Left cardiac atrium (tissue), 4 donors: Measurements from ENCODE around the gene MRPL32. TPM values are rescaled to one million over a fixed set of nuclear protein-coding genes. Genes with fewer than 3 reads are reported as not detected.

Experiments
- ATAC-seq, 2 donors: fragments of 200-7000 bp; cut with Tn5 transposase; one replicate each; pipeline ENCODE4 v1.9.1; 2020; ENCODE audit warnings: mild to moderate bottlenecking in 2 of 2, moderate library complexity in 2 of 2
- DNase-seq: peaks from one replicate; pipeline ENCODE4 v3.0.0-alpha.2; 2020
- intact Hi-C, 2 donors: fragments of 100-400 bp; cut with DNase I; formaldehyde crosslinking; loops; one replicate each; pipeline versions ENCODE4 v1.14.1 to v1.15.1; 2022 to 2023
- total RNA-seq, 2 donors: library from RNA; stranded (reverse); fragmentation: NEBNext Ultra II Directional; extraction: Animal tissue kit (Norgen Biotek cat#: 25700); gene quantifications; one replicate each; pipeline ENCODE4 v1.2.1, GENCODE V29; 2021
- donor health status: DM: no; HTN: yes; CAD: no.
- donor health status: DM: no; HTN: yes; CAD: no; lungs with severe emphysema.
- donor health status: DM: yes; HTN: yes; CAD: no.
- donor health status: Dilated cardiomyopathy.

Gene MRPL32
- total RNA-seq, 2 donors from 2014 or later: 45.2 to 50.2 TPM

DNA sequence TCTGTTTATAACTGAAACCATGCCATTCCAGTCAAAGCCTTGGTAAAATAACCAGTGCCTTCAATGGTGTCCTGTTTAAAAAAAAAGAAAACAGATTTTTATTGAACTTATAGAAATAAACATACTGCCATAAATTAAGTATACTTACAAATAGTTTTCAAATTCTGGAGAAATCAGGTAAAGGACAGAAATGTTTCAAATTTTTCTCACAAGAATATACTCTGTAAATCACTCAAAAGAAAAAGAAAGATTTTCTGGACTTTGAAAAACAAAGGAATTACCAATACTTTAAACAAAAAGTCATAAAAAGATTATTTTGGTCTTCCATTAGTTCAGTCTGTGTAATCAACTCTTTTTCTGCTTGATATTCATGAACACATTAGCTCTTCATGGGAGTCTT lies 23.9 kb downstream of the MRPL32 start:
- intact Hi-C loops: no loop called here
- no peak for ATAC-seq
- DNase-seq: no peak

DNA sequence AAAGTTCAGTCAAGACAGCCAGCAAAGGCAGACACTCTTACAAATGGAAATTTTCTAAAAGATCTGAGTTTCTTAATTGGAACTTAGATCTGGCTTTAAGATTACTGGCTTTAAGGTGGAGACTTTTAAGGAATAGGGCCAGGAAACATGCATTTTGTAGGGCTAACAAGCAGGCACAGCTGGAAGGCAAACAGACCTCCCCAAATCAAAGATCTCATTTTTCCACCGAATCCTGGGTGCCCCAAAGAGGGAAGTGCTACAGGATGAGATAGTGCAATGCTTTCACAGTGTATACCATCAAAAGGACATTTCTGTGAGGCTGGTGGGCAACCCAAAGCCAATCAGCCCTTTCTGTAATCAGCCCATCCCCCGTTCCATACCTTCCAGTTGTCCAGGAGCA lies 27.4 kb downstream of the MRPL32 start:
- DNase-seq (no peak), ATAC-seq (no peak)
- intact Hi-C loops: no loop called here

DNA sequence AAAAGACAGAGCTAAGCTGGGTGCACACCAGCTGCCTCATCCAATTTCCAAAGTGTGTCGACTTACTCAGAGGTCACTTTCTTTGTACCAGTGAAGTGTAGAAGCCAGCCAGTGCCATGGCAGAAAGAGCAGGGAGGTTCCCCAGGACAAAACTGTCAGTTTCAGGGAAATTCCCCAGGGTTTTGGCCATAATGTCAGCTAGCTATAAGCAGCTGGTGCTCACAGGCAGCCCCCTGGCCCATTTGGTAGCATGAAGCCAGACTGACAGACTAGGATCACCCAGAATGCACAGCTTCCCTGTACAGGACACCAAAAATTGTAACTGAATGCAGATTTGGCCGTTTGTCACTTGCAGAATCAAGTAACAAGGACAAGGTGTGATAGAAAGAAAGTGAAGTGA lies 28.6 kb downstream of the MRPL32 start:
- ATAC-seq (no peak), DNase-seq (no peak)
- intact Hi-C loops: no loop called here

DNA sequence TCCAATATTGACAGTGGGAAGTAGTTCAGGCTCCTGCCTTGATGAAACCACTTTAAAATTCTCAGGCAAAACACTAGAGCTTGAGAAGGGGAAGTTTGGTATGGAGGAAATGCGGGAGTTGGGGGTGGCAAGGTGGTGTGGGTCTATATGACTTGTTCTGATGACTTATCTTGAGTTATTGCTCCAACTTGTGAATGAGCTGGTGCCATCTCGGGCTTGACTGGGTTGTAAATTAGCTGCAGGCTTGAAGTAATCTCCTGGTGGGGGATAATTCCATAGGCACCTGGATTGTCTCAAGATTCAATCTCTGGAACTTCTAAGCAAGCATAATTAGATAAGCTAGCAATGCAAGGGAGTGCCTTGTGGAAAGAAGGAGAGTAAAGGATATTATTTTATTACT lies 29.0 kb downstream of the MRPL32 start:
- ATAC-seq: no peak
- DNase-seq: no peak
- intact Hi-C loops: no loop called here

DNA sequence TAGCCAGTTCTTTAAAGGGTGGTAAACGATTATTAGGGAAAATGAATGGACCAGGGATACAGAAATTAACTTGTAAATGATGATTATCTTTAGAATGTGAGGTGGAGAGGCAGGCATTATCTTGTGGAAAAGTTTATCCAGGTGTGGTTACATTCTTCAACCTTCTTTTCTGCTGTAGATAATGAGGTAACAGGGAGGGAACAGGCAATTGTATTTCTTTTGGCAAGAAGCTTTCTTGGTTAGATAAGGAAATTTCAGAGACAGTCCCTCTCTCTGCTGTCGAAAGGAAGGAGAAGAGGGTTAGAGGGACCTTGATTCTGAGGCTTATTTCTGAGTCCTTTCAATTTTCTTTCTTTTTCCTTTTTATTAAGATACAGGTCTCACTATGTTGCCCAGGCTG lies 32.1 kb downstream of the MRPL32 start:
- ATAC-seq (no peak), DNase-seq (no peak)
- intact Hi-C loops: no loop called here

DNA sequence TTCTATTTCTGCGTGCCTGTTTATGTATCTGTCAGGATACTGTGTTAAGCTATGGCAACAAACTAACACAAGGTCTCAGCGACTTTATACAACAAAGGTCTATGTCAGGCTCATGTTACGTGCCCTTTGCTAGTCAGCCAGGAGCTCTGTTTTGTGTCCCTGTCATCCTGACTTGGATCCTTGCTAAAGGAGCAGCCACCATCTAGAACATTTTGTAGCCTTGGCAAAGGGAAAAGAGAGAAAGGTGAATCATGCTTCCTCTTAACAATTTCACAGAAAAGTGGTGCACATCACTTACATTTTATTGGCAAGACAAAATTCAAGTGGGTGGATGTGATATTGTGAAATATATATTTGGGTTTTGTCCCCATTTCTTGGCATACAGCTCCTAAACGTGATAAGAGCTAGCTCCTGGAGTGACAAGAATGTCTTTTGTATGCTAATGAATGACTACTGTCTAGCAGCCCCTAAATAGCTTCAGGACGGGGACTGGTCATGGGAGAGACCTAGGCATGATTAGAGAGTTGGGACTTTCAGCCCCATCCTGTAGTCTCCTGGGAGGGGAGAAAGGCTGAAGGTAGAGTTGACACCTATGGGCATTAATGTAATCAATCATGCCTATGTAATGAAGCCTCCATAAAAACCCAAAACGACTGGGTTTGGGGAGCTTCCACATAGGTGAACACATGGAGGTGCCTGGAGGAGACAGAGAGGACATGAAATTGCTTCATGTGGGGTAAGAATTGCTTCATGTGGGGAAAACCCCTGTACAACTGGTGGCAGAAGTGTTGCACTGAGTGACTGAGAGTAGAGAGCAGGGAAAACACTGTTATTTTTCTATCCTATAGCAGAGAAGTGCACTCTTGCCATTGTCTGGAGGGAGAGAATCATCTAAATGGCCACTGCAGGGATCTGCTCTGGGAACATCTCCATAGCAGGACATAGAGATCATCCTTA lies 33.0 kb downstream of the MRPL32 start:
- ATAC-seq: peak in 1 of 2 donors; percentile 56
- intact Hi-C loops: no loop called here
- DNase-seq: no peak

DNA sequence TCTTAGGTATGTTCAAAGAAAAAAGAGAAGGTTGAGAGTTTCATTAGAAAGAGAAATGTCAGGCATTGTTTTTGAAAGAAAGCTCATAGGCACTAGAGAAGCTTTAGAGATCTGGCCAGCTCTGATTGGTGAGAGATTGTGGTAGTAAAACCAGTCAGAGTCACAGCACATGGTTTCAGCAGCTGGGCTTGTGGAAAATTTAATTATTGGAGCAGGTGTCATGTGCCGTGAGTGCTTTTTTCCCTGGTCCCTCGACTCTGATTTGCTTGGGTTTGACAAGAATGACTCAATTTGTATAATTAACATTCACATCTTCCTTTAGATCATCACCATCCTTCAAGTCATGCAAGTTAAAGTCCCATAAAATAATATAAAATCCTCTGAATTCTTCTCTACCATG lies 35.2 kb downstream of the MRPL32 start:
- DNase-seq (no peak), ATAC-seq (no peak)
- intact Hi-C loops: no loop called here

DNA sequence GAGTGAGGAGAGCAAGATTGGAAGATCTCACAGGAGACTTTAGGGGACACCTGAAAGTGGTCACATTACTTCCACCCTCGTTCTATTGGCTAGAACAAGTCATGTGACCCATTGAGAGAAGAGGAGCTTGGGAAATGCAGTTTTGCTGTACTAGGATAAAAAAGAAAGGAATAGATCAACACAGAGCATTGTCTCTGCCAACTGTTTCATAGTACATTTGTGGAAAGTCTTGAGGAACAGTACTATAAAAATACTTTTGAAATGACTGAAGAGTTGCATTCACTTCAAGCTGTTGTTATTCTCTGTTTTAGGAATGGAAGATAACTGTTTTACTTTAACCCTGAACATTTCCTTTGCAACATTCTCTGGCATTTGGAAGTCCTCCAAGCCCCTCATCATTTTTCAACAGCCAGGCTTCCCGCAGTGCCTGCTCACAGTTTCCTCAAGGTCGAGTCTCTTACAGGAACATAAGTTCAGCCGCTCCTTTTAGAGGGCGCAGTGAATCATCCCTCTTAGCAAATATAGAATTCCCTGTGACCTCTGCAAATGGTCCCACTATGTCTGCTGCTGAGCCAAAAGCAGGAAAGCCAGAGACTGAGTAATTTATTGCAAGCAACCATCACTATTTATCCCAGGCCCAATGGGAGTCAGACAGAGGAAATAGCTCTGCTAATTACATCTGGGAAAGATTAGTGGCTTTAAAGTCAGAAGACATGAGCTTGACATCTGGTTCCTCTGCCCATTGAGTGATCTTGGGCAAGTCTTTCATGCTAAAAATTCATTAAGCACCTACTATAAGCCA lies 40.7 kb downstream of the MRPL32 start:
- peak; percentile 62 for DNase-seq
- ATAC-seq: peak; percentile 85 to 97
- intact Hi-C loops: no loop called here

DNA sequence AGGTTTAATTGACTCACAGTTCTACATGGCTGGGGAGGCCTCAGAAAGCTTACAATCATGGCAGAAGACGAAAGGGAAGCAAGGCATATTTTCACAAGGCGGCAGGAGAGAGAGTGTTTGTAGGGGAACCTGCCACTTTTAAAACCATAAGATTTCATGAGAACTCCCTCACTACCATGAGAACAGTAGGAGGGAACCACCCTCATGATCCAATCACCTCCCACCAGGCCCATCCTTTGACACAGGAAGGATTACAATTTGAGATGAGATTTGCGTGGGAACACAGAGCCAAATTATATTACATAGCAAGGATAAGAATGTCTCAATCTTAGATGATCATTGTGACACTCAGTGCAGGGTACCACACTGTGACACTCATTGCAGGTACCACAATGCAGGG lies 44.2 kb downstream of the MRPL32 start:
- no peak for DNase-seq
- no peak for ATAC-seq
- intact Hi-C loops: no loop called here

DNA sequence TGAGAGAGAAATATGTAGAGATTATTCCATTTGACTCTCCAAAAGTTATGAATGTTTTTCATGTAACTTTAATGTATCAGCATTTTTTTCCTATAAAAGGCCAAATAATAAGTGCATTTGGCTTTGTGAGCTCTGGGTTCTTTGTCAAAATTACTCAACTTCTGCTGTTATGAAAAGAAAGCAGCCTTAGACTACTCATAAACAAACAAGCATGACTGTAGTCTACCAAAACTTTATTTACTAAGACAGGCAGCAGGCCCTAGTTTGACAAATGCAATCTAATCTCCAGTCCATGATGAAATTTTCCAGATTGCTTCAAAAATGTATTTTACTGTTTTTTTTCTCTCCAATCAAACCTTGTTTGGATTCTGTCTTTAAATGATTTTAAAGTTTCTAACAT lies 46.3 kb downstream of the MRPL32 start:
- ATAC-seq (no peak), DNase-seq (no peak)
- intact Hi-C loops: no loop called here

DNA sequence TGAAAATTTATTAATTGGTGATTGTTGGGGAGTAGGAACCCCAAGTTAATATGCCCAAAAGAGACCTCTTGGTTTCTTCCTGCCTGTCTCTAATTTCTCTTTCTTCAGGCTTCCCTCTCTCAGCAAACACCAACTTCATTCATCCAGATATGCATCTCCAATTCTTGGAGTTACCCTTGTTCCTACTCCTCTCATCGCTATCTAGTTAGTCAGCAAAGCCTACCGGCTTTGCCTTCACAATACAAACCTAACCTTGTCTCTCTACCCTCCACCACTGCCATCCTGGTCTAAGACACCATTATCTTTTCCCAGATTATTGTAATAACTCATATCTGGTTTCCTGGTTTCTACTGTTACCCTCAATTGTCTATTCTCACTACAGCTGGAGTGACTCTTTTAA lies 47.9 kb downstream of the MRPL32 start:
- intact Hi-C loops: no loop called here
- ATAC-seq: no peak
- DNase-seq: no peak

DNA sequence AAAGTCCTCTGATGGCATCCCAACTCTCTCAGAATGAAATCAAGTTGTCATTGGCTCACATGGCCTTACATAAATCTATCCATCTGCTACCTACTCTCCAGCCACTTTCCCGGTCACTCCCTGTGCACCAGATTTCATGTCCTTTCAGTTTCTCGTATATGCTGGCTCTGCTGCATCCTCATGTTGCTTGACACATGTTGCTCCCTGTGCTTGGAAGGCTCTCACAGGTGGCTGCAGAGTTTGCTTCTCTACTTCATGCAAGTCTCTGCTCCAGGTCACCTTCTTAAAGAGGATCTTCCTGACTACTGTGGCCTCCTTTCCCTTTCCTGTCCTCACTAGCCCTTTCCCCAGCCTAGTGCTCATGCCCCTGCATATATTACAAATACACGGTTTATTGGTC lies 48.3 kb downstream of the MRPL32 start:
- no peak for DNase-seq
- intact Hi-C loops: no loop called here
- ATAC-seq: no peak

DNA sequence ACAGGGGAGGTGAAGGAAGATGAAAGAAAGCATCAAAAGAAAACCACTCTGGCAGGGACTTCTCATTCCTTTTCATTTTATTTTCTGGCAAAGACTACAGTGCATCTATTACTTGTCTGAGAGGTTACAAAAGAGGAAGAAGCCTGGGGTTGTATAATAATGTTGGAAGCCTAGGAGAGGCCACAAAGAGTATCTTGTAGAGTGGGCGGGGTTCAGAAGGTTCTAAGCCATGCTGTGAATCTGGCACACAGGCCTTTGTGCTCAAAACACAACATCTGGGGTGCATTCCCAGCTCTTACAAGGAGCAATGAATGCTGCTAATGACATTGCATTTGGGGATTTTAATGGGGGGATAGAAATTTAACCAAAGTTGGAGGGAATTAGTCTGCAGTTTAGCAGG lies 49.4 kb downstream of the MRPL32 start:
- no peak for DNase-seq
- ATAC-seq: no peak
- intact Hi-C loops: no loop called here

DNA sequence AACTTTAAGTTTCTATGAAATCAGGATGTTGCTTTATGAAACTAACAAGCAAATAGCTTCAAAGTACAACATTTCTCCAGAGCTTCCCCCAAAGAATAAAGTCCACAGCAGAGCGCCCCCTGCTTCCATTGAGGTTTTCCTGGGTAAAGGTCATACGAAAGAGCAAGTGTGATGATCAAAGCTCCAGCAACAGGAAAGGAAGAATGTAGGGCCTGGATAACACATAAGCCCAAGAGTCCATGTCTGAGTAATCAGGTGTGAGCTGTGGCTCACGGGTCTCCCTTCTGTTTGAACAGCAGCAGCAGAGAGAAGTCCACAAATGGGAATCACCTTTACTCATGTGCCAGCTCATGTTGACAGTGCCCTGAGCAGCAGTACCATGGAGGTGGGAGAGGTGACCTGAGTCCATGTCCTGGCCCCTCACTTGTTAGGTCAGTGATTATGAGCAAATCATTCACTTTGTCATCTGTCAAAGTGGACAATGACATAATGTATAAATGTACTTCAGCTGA lies 50.5 kb downstream of the MRPL32 start:
- no peak for DNase-seq
- intact Hi-C loops: no loop called here
- ATAC-seq: no peak

DNA sequence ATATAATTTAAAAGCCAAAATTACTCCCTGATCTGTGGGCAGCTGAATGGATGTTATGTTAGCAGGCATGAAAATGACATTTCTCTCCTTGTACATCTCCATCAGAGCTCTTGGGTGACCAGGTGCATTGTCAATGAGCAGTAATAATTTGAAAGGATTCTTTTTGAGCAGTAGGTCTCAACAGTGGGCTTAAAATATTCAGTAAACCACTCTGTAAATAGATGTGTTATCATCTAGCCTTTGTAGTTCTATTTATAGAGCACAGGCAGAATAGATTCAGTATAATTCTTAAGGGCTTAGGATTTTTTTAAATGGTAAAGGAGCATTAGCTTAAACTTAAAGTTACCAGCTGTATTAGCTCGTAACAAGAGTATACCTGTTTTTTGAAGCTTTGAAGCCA lies 52.0 kb downstream of the MRPL32 start:
- no peak for ATAC-seq
- DNase-seq: no peak
- intact Hi-C loops: no loop called here

DNA sequence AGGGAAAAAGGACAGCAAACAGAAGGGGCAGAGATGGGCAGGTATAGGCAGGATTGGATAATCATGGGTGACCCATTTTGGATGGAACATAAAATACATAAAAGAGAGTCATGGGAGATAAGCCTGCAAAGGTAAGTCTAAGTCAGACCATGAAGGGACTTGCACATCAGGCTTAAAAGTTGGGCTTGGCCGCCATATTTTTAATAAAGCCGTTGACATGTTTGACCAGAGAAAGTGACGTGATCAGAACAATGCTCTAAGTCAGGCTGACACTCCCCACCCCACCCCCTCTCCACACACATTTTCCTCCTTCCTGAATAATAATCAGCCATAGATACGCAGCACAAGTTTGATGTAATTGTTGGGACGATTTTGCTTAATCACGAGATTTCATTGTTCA lies 54.0 kb downstream of the MRPL32 start:
- no peak for DNase-seq
- intact Hi-C loops: no loop called here
- no peak for ATAC-seq

DNA sequence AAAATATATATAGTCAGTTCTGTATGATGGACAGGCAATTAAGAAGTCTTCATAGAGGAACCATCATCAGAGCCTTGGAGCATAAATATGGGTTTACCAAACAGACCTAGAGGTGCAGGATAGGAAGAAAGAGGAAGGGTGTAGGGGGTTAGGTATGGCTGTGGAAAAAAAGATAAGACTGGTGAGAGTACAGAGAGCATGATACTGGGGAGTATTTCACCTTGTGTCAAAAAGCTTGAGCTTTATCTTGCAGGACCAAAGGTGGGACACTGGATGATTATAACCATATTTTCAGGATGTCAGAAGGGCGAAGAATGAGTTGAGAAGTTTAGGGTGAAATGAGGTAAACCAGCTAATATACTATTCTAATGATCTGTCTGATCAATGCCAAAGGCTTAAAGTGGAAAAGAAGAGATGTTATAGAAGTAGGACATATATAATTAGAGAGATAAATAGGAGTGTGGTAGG lies 54.6 kb downstream of the MRPL32 start:
- ATAC-seq (no peak), DNase-seq (no peak)
- intact Hi-C loops: no loop called here
